Loucy (cell line): ENCODE data around the gene FAM117A.

Source experiments
- H2AFZ ChIP-seq: fragments of 200-600 bp; sonication (generic); 2 replicates; pipeline ENCODE4 v1.6.0; 2016; ENCODE audit warnings: antibody characterized with exemption, mild to moderate bottlenecking, low read length, moderate library complexity
- H3F3A ChIP-seq: fragments of 200-600 bp; 2 replicates; pipeline ENCODE4 v1.6.0; 2016; ENCODE audit warnings: antibody characterized with exemption, low read depth, mild to moderate bottlenecking
- H3K27me3 ChIP-seq: fragments of 200-600 bp; sonication (generic); 2 replicates; pipeline ENCODE4 v1.6.1; 2014; ENCODE audit warnings: low read length, mild to moderate bottlenecking; ENCODE audit not compliant: insufficient read depth, poor library complexity, severe bottlenecking
- H3K36me3 ChIP-seq: fragments of 200-600 bp; sonication (generic); 2 replicates; pipeline ENCODE4 v1.6.1; 2016; ENCODE audit warnings: low read length; ENCODE audit not compliant: insufficient read depth
- H3K4me1 ChIP-seq: fragments of 200-600 bp; sonication (generic); 2 replicates; pipeline ENCODE4 v1.5.1; 2014; ENCODE audit warnings: low read length, mild to moderate bottlenecking; ENCODE audit not compliant: insufficient read depth, poor library complexity, severe bottlenecking
- H3K4me2 ChIP-seq: fragments of 200-600 bp; sonication (generic); 2 replicates; pipeline ENCODE4 v1.6.0; 2014; ENCODE audit warnings: antibody characterized with exemption, low read length, low read depth, mild to moderate bottlenecking; ENCODE audit not compliant: poor library complexity, severe bottlenecking
- H3K4me3 ChIP-seq: fragments of 200-600 bp; sonication (generic); 2 replicates; pipeline ENCODE4 v1.5.1; 2014; ENCODE audit warnings: low read length, mild to moderate bottlenecking, mixed read lengths; ENCODE audit not compliant: poor library complexity, severe bottlenecking
- H3K79me2 ChIP-seq: fragments of 200-600 bp; sonication (generic); 2 replicates; pipeline ENCODE4 v1.6.1; 2014; ENCODE audit warnings: low read length; ENCODE audit not compliant: insufficient read depth
- H3K9ac ChIP-seq: fragments of 200-600 bp; sonication (generic); 2 replicates; pipeline ENCODE4 v1.6.0; 2014; ENCODE audit warnings: mild to moderate bottlenecking, low read depth, low read length, moderate library complexity; ENCODE audit not compliant: poor library complexity, severe bottlenecking
- H3K9me2 ChIP-seq: fragments of 200-600 bp; sonication (generic); replicated peaks from 2 replicates; pipeline ENCODE4 v1.6.1; 2016; ENCODE audit warnings: low read depth, low read length, mixed read lengths
- H3K9me3 ChIP-seq: fragments of 200-600 bp; sonication (generic); 2 replicates; pipeline ENCODE4 v1.6.1; 2014; ENCODE audit warnings: mild to moderate bottlenecking, antibody characterized with exemption, low read length, low read depth; ENCODE audit not compliant: insufficient read depth
- H4K20me1 ChIP-seq: fragments of 200-600 bp; sonication (generic); 2 replicates; pipeline ENCODE4 v1.6.0; 2014; ENCODE audit warnings: antibody characterized with exemption, low read length, mild to moderate bottlenecking; ENCODE audit not compliant: insufficient read depth, poor library complexity, severe bottlenecking
- EZH2phosphoT487 ChIP-seq: fragments of 200-600 bp; IDR thresholded peaks from 2 replicates; pipeline ENCODE4 v1.6.1; 2018; ENCODE audit warnings: antibody characterized with exemption, mild to moderate bottlenecking, moderate library complexity, borderline replicate concordance
- TF ChIP-seq, protein P1 (sequence below): fragments of 200-600 bp; sonication (generic); conservative IDR thresholded peaks from 2 replicates; pipeline ENCODE4 v1.5.1; 2014; ENCODE audit warnings: mild to moderate bottlenecking, antibody characterized with exemption, low read length

The FAM117A gene

DNA sequence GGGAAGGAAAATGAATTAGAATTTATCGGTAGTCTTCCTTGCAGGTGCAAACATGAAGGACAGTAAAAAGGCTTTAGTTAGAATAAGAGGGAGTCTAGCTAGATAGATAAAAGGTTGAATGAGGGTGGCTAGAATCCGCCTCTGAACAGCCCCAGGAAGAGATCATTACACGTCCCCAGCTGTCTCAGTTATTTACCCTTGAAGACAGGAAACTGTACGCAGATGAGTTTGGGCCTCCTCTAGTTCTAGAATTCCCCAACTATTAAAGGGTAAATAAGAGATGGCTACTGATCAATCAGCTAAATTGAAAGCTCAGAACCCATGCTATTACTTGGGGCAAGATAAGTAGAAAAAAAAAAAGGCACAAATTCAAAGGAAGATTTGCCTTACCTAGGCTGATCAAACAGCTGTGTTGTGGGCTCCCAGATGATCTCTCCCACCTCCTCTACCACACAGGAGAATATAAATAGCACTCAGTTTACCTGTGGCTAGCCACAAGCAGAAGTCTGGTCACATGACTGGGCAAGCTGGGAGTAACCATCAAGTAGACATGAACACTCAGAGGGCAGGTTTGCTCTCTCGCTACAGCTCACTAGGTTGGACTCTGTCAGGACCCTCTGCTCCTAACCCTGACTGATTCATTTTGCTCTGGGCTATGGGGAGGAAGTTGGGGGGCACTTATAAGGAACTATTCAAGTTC, 17.0 kb downstream of the FAM117A start:
- Histone ChIP-seq H3K27me3 (no peaks in the 10 kb centered on the region), H3K9me3 (no peaks in the 10 kb centered on the region), H3K4me3 (peak overlapping the region; percentile 73), H3K79me2 (peaks cover 87% of the 10 kb centered on the region), H3K4me2 (peak overlapping the region; percentile 96), H3K36me3 (peaks cover 23% of the 10 kb centered on the region), H3F3A (peaks cover 37% of the 10 kb centered on the region), H4K20me1 (peaks cover 17% of the 10 kb centered on the region), H3K4me1 (peaks cover 84% of the 10 kb centered on the region), H3K9ac (peak overlapping the region; percentile 75), H2AFZ (no peak overlapping the region), H3K9me2 (no peaks in the 10 kb centered on the region)
- TF ChIP-seq EZH2phosphoT487 = no peak
- TF ChIP-seq, protein P1, sequence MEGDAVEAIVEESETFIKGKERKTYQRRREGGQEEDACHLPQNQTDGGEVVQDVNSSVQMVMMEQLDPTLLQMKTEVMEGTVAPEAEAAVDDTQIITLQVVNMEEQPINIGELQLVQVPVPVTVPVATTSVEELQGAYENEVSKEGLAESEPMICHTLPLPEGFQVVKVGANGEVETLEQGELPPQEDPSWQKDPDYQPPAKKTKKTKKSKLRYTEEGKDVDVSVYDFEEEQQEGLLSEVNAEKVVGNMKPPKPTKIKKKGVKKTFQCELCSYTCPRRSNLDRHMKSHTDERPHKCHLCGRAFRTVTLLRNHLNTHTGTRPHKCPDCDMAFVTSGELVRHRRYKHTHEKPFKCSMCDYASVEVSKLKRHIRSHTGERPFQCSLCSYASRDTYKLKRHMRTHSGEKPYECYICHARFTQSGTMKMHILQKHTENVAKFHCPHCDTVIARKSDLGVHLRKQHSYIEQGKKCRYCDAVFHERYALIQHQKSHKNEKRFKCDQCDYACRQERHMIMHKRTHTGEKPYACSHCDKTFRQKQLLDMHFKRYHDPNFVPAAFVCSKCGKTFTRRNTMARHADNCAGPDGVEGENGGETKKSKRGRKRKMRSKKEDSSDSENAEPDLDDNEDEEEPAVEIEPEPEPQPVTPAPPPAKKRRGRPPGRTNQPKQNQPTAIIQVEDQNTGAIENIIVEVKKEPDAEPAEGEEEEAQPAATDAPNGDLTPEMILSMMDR = no peak

DNA sequence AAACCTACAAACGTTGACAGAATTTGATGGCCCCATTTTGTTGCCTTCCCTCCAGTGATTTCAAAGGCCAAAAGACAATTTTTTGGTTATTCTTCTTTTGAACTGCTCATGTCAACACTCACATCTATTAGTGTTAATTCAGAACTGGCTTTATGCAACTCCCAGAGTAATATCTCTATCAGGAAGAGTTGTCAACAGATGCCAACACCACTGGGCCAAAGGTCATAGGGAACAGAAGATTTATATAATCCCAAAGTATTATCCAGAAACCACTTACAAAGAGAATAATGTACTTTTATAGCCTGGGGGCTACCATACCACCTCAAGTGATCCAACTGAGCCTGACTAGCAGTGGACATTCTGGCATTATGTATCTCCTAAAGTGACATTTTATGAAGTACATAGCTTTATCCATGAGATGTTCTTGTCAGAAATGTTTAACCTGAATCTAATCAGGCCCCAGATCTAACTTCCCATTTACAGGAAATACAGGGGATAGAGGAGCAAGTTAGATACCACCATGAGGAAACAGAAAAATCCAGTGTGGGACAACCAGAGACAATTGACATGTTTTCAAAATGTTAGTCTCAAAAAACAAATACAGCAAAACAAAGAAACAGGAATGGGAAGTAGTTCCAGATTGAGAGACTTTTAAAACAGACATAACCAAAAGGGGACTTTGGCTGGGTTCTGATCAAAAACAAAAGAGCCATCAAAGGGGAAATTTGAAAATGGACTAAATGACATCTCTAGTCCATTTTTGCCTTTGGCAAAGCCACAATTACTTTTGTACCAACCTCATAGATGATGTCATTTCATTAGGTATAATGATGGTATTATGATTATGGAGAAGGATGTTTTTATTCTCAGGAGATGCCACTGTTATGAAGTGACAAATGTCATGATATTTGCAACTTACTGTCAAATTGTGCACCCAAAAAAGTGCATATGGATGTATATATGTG, 18.5 kb downstream of the FAM117A start:
- H2AFZ ChIP-seq = no peak overlapping the region
- H3K79me2 ChIP-seq = peaks cover 88% of the 10 kb centered on the region
- peak overlapping the region; percentile 73 for H3K4me3 ChIP-seq
- peaks cover 16% of the 10 kb centered on the region for H4K20me1 ChIP-seq
- no peaks in the 10 kb centered on the region for H3K9me3 ChIP-seq
- H3K4me2 ChIP-seq = peak overlapping the region; percentile 96
- TF ChIP-seq, protein P1 = no peak
- TF ChIP-seq EZH2phosphoT487 = no peak
- no peaks in the 10 kb centered on the region for H3K9me2 ChIP-seq
- H3K27me3 ChIP-seq = no peaks in the 10 kb centered on the region
- H3K4me1 ChIP-seq = peaks cover 93% of the 10 kb centered on the region
- peaks cover 45% of the 10 kb centered on the region for H3F3A ChIP-seq
- peaks cover 27% of the 10 kb centered on the region for H3K36me3 ChIP-seq
- peak overlapping the region; percentile 75 for H3K9ac ChIP-seq

DNA sequence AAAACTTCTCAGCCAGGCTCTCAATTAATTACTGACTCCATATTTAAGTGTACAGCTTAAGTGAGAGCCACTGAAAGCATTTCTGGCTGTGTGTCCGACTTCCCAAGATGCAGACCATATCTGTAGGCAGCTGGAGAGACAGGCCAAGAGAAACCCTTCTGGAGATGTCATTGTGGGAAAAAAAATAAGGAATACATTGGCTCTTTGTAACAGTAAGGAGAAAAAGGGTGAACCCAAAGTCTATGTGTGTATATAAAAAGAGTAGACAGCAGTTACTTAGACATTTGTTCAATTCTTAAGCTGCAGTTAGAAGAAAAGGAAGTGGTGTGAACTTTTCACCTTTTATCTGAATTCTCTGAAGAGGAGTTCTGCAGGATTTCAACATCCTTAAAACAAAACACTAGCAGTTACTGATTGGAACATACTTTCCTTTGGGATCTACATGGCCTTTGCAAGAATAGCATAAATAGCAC, 21.7 kb downstream of the FAM117A start:
- TF ChIP-seq, protein P1 = no peak
- no peak for TF ChIP-seq EZH2phosphoT487
- Histone ChIP-seq H3K9me3 (no peaks in the 10 kb centered on the region), H3K4me1 (peaks cover 89% of the 10 kb centered on the region), H3K4me3 (peak overlapping the region; percentile 70), H2AFZ (no peak overlapping the region), H3K9ac (peak overlapping the region; percentile 80), H3F3A (peaks cover 32% of the 10 kb centered on the region), H3K4me2 (peak overlapping the region; percentile 81), H3K36me3 (peaks cover 19% of the 10 kb centered on the region), H4K20me1 (peaks cover 22% of the 10 kb centered on the region), H3K27me3 (no peaks in the 10 kb centered on the region), H3K9me2 (no peaks in the 10 kb centered on the region), H3K79me2 (peaks cover 86% of the 10 kb centered on the region)
